GM10266 (cell line): ENCODE measurements around the gene SCMH1.

Experiments
- DNase-seq: peaks from one replicate; pipeline ENCODE4 v3.0.0; 2012; ENCODE audit errors: extremely low spot score
- TF ChIP-seq, protein P1 (sequence below): IDR thresholded peaks from 2 replicates; pipeline ENCODE4 v1.5.1; 2012; ENCODE audit warnings: mild to moderate bottlenecking, low read depth; ENCODE audit not compliant: control insufficient read depth, insufficient read depth; ENCODE audit errors: missing control alignments

SCMH1 gene

DNA sequence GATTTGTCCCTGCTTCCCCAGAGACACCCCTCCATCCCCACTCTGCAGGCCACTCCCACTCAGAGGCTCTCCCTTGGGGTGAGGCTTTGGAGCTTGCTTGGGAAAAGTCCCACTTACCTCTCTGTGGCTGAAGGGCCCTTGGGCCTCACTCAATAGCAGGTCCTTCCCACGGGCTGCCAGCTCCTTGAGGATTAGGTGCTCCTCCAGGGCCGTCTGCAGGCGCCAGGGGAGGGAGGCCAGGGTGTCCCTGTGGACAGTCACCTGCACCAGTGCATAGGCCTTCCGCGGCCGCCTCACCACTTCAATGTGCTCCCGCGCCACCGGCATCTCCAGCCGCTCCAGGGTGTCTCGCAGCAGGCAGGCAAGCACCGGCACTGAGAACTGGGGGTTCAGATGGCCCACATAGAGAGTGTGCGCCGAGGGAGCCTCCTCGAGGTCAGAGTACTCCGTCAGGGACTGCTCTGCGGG lies 222.0 kb downstream of the SCMH1 start:
- DNase-seq = no peak

DNA sequence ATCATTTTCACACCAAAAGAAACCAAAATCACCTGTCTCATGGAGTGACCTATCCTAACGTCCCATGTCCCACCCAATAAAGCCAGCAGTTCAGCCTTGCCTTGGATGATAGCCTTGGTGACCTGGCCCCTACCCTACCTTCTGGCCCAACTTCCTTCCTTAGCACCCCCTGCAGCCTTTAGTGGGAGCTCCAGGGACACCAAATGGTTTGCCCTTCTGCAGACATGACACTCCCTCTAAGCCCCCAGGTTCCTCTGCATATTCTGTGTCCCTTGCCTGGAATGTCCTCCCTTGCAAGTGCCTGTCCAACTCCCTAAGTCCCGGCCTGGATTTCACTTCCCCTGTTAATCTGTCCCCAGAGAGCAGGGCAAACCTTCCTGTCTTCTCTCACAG lies 222.8 kb downstream of the SCMH1 start:
- no peak for DNase-seq
- TF ChIP-seq, protein P1, sequence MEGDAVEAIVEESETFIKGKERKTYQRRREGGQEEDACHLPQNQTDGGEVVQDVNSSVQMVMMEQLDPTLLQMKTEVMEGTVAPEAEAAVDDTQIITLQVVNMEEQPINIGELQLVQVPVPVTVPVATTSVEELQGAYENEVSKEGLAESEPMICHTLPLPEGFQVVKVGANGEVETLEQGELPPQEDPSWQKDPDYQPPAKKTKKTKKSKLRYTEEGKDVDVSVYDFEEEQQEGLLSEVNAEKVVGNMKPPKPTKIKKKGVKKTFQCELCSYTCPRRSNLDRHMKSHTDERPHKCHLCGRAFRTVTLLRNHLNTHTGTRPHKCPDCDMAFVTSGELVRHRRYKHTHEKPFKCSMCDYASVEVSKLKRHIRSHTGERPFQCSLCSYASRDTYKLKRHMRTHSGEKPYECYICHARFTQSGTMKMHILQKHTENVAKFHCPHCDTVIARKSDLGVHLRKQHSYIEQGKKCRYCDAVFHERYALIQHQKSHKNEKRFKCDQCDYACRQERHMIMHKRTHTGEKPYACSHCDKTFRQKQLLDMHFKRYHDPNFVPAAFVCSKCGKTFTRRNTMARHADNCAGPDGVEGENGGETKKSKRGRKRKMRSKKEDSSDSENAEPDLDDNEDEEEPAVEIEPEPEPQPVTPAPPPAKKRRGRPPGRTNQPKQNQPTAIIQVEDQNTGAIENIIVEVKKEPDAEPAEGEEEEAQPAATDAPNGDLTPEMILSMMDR = no peak

More for the DNA sequence above, 222.0 kb downstream of the SCMH1 start:
- TF ChIP-seq, protein P1 = no peak

DNA sequence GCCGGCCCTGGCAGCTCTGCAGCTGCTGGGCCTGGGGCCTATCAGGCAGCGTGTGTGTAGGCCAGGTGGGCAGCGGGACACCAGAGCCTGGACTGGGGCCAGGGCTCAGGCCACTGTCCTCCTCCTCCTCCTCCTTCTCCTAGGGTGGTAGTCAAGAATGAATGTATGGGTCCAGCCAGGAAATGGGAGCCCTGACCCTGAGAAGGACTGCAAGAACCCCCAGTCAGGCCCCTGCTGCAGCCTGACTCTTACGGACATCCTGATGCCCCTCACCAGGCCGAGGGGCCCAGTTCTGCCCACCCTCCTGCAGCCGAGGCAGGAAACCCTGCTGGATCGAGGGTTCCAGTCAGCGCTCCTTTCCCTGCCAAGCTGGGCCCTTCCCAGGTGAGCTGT lies 224.1 kb downstream of the SCMH1 start:
- DNase-seq = no peak
- TF ChIP-seq, protein P1 = no peak

DNA sequence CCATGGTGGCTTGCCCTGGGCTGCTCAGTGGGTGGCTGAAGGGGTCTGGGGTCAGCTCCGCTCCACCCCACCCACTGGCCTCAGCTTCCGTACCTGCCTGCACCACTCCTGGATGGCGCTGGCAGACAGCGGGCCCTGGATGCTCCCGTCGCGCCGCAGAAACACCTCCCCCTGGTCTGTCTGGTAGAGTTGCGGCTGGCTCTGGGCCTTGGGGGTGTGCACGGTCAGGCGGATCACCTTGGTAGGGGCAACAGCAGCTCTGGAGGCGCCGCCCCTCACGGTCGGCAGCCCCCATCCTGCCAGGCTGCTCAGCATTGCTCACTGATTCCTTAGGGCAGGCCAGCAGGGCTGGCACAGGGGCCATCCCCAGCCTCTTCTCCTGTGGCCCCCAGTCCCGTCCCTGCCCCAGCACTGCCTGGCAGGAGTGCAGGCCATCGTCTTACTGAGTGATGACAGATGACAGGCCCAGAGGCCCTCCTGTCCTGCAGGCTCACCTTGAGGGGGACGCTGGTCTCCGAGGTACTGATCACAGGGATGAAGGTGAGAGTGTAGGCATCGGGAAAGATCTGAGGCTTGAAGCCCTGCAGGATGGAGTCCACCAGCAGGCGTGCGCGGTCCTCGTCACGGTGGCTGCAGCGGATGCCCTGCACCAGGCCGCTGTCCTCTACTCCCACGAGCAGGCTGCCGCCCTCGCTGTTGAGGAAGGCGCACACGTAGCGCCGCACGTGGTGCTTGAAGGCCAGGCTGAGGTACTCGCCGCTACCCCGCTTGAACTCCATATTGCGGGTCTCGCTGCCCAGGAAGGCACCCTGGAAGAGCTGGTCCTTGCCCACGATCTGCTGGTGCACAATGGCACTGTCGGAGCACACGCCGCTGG lies 224.7 kb downstream of the SCMH1 start:
- TF ChIP-seq, protein P1 = no peak

DNA sequence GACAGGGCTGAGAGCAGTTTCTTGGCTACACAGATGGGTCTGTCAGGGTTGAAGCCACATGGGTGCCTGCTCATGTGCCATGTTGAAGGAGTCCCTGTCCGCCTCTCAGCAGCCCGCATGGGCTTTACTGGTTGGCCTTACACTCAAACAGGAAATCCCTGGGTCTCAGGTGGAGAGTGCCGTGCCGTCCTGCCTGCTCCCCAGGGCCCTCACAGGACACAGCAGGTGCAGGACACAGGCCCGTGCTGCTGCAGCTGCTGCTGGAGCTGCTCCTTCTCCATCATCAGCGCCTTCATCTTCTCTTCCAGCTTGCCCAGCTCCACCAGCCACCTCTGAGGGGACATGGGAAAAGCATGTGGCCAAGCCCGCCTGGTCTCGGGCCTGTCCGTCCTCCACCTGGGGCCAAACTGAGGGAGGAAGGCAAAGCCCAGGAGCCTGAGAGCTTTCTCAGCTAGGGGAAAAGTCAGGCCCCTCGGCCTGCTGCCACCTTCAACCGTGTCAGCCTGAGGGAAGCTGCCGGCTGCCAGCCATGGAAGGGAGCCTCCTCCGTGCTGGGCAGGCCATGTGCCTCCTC lies 226.1 kb downstream of the SCMH1 start:
- DNase-seq = no peak

More for the DNA sequence above, 224.7 kb downstream of the SCMH1 start:
- no peak for DNase-seq

DNA sequence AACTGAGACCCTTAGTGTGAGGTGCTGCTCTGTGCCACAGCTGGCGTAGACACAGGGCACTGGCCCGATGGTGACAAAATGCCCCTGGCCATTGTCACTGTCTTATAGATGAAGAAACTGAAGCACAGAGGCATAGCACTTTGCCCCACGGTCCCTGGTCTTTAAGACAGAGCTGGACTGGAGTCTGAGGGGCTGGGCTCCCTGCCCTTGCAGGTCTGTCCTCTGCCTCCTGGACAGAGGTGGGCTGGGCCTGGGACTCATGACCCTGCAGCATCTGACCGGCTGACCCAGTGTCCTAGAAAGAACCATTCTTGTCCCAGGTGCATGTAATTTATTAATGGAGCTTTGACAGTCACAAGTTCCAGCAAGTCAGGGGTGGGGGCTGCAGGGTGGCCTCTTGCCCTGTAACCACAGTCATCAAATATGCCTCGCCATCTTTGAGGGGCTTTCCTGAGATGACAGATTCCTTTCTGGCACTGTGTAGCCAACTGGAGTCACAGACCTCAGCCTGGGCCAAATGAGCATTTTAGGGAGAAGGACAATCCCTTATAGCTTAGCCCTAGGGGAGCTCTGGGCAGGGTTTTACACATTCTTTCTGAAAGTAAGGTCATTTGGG lies 226.7 kb downstream of the SCMH1 start:
- TF ChIP-seq, protein P1 = no peak
- DNase-seq = no peak

More for the DNA sequence above, 226.1 kb downstream of the SCMH1 start:
- TF ChIP-seq, protein P1 = no peak
